Stimulated activated CD8-positive, alpha-beta memory T cell treated with anti-CD3 and anti-CD28 coated beads, Interleukin-12 subunit alpha, Interleukin-12 subunit beta, amount 100 ng/mL, for 1 hour (primary cell): ENCODE measurements around the gene BIN1.

ENCODE experiments used
- DNase-seq: peaks from one replicate; pipeline ENCODE4 v3.0.0-alpha.2; 2020; ENCODE audit warnings: low read depth

BIN1 gene

DNA sequence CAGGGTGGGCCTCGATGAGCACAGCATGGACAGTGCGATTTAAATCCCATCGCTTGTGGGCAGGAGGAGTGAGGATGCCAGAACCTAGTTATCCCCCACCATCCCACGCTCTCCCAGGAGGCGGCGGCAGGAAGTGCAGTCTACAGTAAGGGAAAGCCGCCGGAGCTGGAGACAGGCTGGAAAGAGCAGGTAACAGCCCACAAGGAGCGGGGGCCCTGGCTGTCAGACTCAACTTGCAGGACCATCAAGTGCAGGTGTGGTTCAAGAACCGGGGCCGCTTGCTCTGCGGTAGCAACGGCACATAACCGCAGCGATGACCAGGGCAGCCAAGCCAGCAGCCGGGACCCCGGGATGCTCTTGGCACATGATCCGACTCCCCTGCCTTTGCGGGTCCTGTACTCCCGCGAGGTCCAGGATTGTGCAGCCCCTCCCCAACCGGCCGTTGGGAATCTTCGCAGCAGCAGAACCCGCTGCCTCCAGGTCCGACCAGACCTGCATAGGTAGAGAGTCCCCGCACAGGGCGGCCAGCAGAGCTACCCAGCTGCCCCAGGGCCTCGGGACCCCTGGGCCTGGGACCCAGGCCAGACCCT is 82.1 kb downstream of the BIN1 start:
- no peak for DNase-seq

DNA sequence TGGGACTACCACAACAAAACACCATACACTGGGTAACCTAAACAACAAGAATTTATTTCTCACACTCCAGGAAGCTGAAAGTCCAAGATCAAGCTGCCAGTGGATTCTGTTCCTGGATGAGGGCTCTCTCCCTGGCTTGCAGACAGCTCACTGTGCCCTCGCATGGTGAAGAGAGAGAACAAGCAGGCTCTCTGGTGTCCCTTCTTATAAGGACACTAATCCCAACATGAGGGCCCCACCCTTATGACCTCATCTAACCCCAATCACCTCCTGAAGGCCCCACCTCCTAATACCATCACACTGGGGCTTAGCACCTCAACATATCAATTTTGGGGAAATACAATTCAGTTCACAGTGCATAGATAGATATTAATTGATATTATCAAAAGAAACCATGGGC is 83.5 kb downstream of the BIN1 start:
- DNase-seq: no peak

DNA sequence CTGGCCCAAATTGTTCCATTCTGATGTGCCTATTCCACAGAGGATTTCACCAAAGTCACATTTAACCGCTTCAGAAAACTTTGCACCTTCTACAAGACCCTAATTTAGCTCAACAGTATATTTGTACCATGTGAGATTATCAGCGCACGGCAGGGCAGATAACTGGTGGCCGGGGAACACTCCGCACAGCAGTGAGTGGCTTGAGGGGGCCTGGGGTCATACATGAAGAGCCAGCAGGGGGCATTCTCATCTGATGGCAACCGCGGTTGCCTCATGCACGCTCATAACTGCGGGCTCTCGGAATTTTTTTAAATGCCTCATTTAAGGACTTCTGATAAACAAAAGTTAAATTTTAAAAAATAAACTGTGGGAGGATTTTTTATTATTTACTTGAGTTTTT is 84.1 kb downstream of the BIN1 start:
- no peak for DNase-seq

DNA sequence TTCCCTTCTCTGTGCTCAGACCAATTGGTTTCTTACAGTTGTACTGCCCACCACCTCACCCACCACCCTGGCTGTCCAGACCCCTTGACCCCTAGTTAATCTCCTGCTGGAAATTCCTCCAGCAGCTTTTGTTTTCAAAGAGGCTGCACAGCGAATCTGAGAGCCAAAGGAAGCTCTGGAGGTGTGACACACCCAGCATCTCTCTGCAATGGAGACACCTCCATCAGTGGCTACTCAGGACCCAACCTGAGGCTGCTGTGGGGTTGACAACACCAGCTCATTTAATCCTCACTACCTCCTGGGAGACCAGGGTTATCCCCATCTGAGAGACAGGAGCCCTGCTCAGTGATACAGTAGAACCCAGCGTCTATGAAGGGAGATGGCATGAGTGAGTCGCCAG is 86.4 kb downstream of the BIN1 start:
- no peak for DNase-seq

DNA sequence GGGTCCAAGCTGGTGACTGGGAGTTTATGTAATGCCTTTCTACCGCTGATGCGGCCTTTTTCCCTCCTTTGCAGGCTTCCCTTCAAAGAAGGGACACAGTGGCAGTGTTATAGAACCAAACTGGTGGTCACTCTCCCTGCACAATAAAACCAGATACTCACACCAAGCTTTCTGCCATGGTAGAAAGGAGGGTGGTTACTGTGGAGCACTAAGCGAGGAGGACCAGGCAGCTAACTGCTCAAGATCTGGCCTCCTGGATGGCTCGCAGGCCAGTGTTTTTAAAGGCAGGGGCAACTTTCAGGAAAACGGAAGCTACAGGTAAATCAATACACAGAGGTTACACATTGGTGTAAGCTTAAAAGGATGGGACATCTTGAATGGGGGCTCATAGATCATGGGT is 89.4 kb downstream of the BIN1 start:
- DNase-seq: no peak

DNA sequence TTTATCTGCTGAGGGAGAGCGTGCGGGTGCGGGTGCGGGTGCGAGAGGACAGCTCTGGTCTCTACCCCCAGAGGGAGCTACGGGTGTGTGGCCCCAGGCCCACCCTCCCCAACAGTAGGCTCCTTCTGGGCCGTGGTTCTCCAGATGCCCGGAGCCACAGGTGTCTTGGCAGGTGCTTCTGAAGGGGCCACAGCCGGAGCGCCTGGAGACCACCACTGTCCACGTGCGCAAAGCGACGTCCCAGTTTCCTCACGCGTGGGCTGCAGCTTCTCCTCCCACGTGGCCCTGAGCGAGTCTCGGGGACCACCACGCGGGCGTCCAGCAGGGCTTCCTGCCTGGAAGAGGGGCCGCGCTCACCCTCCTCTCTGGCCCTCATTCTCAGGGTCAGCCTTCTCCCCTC is 90.6 kb downstream of the BIN1 start:
- DNase-seq: no peak

DNA sequence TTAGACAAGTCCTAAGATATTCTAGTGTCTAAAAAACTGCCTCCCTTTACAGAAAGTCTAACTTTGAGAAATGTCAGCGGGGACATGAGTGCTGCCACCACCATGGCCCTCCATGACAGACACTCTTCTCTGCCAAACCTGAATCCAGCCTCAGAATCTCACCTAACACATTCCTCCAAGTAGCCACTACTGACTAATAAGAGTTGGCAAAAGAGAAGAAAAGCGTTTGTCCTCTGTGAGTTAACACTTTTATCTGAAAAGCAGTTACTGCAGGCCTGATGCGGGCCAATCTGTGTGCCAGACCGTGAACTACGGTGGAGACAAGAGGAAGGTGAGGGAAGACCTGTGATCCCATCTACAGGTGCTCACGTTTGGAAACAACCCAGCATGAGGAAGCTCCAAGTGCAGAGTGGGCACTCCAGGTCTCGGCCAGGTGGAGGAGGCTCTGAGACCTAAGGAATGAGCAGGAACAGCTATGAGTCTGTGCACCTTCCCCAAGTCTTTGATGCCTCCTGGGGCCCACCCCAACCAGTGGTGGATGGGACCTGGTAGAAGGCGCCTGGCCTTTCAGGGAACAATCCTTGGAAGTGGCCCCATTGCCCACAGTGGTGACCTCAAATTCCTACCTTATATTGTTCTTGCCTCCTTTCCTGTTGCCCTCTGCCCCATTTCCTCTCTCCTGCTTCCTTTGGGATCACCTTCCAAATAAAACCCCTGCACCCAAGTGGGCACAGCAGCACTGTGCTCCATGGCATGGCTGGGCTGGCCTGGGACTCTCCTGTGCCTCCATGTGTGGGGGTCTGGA is 91.6 kb downstream of the BIN1 start:
- DNase-seq: no peak

DNA sequence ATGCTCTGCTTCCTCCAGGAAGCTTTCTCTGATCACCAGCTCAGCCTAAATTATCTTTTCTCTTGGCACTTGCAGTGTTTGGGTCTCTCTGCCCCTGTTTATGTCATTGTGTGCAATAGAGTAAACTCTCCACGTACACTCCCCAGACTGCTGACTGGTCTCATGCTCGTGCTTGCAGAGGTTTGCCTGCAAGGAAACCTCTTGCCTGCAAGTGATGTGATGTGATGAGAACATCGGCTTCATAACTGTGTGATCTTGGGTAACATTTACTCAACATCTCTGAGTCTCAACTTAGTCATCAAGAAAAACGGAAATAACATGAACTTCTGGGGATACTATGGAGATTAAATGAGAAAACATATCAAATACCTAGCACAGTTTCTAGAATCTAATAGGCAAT is 92.3 kb downstream of the BIN1 start:
- DNase-seq: no peak

DNA sequence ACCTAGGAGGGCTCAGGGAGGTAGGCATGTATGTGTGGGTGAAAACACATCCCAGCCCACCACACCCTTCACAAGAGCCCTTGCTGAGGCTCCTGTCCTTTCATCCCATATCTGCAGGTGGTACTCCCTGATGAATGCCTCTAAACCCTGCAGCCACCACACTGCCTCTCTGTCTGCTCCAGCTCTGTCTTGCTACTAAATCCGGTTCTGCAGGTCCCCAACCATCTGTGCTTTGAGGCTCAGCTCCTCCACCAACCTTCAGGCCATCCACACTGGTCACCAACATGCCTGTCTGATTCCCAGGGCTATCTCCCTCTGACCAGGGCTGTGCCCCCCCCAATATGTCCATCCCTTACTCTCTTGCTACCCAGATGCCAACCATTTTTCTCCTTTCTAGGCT is 92.7 kb downstream of the BIN1 start:
- DNase-seq: no peak

DNA sequence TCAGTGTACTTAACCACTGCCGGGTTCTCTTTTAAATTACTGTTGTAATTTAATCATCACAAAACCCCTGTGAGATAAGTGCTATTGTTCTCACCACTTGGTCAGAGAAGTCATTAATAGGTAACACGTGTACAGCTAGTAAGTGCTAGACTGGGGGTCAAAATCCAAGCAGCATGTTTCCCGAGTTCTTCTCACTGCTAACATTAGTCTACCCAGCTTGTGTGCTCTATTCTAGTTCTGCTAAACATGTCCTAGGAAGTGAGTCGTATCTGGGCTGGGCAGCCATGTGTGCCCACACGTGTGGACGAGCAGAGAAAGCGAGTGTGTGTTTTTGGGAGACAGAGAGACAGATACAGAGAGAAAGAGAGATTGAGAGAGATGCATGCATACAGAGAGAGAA is 94.1 kb downstream of the BIN1 start:
- DNase-seq: no peak

DNA sequence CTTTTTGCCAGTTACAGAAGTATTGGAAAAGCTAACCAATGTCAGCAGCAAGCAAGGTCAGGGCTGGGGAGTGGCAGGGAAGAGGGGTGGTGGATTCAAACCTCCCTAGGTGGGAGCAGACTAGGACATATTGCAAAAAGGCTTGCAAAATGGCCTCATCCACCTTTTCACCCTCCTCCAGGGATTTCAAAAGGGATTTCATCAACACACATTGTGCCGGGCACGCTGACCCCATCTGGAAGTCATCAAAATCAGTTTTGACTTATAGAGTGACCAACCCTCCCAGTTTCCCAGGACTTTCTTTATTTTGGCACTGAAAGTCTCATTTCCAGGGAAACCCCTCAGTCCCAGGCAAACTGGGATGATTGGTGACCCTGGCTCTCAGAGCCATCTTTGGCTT is 94.7 kb downstream of the BIN1 start:
- no peak for DNase-seq

DNA sequence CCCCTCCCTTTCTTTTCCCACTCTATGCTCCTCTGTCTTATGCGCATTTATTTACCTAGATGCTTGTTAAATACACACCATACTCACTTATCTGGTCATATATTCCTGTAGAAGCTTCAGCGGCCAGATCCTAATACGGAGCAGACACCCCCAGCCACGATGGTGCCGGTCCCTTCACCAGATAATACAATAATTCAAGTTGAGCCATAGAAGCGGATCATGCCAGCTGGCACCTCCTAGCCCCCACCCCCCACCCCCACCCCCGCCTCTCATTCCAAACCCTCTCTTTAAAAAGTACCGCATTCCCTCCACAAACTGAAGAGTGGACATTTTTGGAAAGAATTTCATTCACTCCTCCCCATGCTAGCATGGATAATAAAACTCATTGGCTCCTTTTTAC is 95.2 kb downstream of the BIN1 start:
- no peak for DNase-seq

DNA sequence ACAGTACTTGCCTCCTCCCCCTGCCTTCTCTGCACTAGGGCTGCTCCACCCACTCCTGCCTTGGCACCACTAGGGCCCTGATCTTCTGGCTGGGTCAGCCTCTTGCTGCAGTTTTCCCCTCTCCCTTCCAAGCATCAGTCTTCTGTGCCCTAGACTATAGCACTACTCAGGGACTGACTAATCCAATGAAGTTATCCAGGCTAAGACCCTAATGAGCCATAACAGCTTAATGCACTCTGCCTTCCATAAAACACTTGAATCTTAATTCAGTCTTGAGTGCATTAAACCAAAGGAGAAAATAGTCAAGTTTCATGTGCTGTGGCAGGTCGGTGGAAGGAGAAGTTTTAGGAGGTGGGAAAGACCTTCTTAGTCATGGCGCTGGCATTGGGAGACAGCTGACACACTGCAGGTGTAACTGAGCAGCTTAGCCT is 95.7 kb downstream of the BIN1 start:
- DNase-seq: no peak

DNA sequence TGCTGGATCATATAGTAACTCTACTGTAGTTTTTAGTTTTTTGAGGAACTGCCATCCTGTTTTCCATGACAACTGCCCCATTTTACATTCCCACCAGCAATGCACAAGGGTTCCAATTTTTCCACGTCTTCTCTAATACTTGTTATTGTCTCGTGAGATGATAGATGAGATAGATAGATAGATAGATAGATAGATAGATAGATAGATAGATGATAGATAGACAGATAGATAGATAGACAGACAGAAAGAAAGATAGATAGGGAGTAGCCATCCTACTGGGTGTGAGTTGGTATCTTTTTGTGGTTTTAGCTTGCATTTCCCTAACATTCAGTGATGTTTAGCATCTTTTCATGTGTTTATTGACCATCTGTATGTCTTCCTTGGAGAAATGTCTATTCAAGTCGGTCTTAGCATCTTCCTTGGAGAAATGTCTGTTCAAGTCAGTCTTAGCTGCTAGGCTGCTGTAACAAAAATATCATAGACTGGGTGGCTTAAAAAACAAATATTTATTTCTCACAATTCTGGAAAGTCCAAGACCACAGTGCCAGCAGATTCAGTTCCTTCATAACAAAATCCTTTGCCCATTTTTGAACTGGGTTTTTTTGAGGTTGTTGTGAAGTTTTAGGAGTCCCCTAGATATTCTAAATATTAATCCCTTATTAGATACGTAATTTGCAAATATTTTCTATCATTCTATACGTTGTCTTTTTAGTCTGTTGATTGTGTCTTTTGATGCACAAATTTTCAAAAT is 98.5 kb downstream of the BIN1 start:
- DNase-seq: no peak

DNA sequence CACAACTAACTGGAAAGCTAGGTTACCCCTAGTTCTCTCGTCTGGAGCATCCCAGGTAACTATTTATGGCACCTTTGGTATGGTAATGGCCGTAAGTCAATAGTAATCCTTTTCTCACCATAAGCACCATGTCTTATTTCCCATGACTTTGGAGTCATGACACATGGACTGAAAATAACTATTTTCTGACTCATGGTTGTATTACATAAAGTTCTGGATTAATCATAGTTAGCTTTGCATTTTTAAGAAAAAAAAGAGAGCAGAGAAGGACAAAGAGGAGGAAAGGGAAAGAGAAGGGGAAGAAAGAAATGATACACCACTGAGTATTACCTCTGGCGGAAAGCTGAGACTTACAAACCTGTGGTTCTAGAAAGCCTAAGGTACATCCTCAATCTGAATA is 99.3 kb downstream of the BIN1 start:
- DNase-seq: no peak

DNA sequence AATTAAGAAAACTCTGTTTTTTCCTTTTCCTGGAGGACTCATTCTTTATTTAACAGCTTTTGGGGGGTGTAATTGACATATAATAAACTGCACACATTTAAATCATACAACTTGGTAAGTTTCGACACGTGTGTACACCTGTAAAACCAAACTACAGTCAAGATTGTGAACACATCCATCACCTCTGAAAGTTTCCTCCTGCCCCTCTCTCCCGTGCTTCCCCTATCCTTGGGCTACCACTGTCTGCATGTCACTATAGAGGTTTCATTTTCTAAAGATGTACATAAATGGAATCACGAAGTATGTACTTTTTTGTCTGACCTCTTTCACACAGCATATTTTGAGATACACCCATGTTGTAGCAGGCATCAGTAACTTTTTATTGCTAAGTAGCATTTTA is 100.0 kb downstream of the BIN1 start:
- no peak for DNase-seq

DNA sequence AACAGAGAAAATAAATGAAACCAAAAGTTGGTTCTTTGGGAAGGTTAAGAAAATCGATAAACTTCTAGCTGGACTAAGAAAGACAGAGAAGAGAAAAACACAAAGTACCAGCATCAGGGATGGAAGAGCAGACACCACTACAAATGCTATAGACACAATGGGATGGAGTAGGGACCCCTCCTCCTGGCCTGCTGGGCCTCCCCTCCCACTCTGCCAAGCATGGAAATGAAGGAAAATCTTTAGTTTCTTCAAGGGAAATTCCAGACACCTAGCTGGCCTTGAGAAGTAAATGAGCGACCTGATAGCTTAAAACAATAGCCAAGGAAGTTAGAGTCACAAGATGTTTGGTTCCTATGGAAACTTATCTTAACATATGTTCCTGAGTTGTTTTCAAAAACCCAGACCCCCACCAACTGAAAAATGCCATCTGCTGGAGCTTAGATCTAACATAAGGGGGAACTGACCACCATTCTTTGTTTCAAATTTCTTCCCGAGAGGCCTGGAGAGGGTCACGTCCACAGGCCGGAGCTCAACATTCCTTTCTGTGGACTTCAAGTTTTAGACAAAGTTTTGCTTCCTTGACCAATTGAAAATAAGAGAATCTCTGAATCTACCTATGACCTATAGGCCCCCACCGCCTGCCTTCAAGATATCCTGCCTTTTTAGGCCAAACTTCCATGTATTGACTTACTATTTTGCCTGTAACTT is 101.9 kb downstream of the BIN1 start:
- no peak for DNase-seq

DNA sequence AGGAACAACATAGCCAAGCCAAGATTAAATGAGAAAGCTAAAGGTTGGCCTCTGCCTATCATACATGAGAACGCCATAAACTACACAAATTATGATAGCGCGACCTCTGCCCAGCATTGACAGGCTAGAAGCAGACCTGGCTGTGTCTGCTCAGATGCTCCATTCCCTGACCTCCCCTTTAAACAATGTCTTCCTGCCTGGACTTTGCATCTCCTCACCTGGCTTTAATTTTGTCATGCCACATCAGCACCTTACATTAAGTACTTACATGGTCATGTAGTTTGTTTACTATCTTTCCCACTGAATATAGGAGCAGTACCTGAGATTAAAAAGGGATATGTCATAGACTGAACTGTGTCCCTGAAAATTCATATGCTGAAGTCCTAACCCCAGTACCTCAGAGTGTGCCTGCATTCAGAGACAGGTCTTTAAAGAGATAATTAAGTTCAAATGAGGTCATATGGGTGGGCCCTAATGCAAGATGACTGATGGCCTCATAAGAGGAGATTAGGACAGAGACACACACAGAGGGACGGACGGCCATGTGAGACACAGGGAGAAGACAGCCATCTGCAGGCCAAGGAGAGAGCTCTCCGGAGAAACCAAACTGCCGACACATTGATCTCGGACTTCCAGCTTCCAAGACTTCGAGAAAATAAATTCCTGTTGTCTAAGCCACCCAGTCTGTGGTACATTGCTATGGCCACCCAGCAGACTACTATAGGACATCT is 103.7 kb downstream of the BIN1 start:
- no peak for DNase-seq

DNA sequence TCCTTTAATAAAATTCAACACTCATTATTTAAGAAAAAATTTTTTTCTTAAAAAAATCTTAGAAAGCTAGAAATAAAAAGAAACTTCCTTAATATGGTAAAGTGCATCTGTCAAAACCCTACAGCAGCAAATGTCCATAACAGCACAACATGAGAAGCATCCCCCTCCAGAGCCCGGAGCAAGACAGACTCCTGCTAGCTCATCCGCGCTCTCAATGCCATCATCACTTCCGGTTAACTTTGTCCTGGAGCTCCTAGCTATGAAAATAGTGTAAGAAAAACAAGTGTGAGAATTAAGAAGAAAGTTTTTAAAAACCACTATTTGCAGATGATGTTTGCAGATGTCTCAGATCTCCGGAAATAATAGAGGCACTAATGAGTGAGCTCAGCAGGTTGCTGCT is 105.2 kb downstream of the BIN1 start:
- no peak for DNase-seq

DNA sequence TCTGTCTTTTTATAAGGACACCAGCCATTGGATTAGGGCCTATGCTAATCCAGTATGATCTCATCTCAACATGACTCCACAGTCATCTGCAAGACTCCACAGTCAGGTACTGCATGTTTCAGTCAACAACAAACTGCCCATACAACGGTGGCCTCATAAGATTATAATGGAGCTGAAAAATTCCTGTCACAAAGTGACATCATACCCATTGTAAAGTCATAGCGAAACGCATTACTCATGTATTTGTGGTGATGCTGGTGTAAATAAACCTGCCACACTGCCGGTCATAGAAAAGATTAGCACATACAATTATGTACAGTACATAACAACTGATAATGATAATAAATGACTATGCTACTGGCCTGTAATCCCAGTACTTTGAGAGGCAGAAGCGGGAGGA is 106.0 kb downstream of the BIN1 start:
- DNase-seq: no peak

DNA sequence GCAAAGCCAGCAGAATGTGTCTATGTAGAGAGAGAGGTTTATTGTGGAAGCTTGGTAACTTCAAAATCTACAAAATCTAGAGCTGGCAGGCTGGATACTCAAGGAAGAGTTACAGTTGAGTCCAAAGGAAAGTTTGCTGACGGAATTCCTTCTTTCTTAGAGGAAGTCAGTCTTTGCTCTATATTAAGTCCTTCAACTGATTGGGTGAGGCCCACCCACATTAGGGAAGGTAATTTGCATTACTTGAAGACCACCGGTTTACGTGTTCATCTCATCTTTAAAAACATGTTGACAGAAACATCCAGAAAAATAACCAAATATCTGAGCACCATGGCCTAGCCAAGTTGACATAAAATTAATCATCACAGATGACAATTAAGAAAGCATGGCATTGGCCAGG is 106.8 kb downstream of the BIN1 start:
- no peak for DNase-seq
